ENCODE data around the gene PTPRN2.

The PTPRN2 gene

GRCh38 chr7:158138329-158138597 lies 449.4 kb downstream of the PTPRN2 start:
- H3K4me3 ChIP-seq (ENCODE audit: low read depth, low read length) = no peak overlapping the region
- TF ChIP-seq CTCF (IDR thresholded peaks at IDR 0.05; ENCODE audit: low read depth, low read length) (no peak), MAX (IDR thresholded peaks at IDR 0.05; ENCODE audit: low read depth, low read length) (no peak), MYC (IDR thresholded peaks at IDR 0.05; ENCODE audit: low read depth, low read length) (no peak), POLR2A (IDR thresholded peaks at IDR 0.05; ENCODE audit: extremely low read depth, insufficient read length) (no peak)
- no peak for DNase-seq (ENCODE audit: low read depth)

GRCh38 chr7:158137516-158138328 lies 449.9 kb downstream of the PTPRN2 start:
- no peak for DNase-seq (ENCODE audit: low read depth)
- H3K4me3 ChIP-seq (ENCODE audit: low read depth, low read length) = no peak overlapping the region
- TF ChIP-seq MYC (IDR thresholded peaks at IDR 0.05; ENCODE audit: low read depth, low read length) = no peak
- no peak for TF ChIP-seq CTCF (IDR thresholded peaks at IDR 0.05; ENCODE audit: low read depth, low read length)
- no peak for TF ChIP-seq POLR2A (IDR thresholded peaks at IDR 0.05; ENCODE audit: extremely low read depth, insufficient read length)
- TF ChIP-seq MAX (IDR thresholded peaks at IDR 0.05; ENCODE audit: low read depth, low read length) = no peak

GRCh38 chr7:158135931-158136330 lies 451.7 kb downstream of the PTPRN2 start:
- TF ChIP-seq POLR2A (IDR thresholded peaks at IDR 0.05; ENCODE audit: extremely low read depth, insufficient read length) = no peak
- TF ChIP-seq MYC (IDR thresholded peaks at IDR 0.05; ENCODE audit: low read depth, low read length) = no peak
- TF ChIP-seq MAX (IDR thresholded peaks at IDR 0.05; ENCODE audit: low read depth, low read length) = no peak
- TF ChIP-seq CTCF (IDR thresholded peaks at IDR 0.05; ENCODE audit: low read depth, low read length) = no peak
- H3K4me3 ChIP-seq (ENCODE audit: low read depth, low read length) = no peak overlapping the region
- DNase-seq (ENCODE audit: low read depth) = no peak

GRCh38 chr7:158134824-158135223 lies 452.8 kb downstream of the PTPRN2 start:
- TF ChIP-seq CTCF (IDR thresholded peaks at IDR 0.05; ENCODE audit: low read depth, low read length) (no peak), MYC (IDR thresholded peaks at IDR 0.05; ENCODE audit: low read depth, low read length) (no peak)
- H3K4me3 ChIP-seq (ENCODE audit: low read depth, low read length) = no peak overlapping the region
- no peak for DNase-seq (ENCODE audit: low read depth)

- TF ChIP-seq POLR2A (IDR thresholded peaks at IDR 0.05; ENCODE audit: extremely low read depth, insufficient read length) = no peak
- TF ChIP-seq MYC (IDR thresholded peaks at IDR 0.05; ENCODE audit: low read depth, low read length) = no peak
- TF ChIP-seq CTCF (IDR thresholded peaks at IDR 0.05; ENCODE audit: low read depth, low read length) = no peak
- TF ChIP-seq MAX (IDR thresholded peaks at IDR 0.05; ENCODE audit: low read depth, low read length) = no peak
- no peak for DNase-seq (ENCODE audit: low read depth)
- H3K4me3 ChIP-seq (ENCODE audit: low read depth, low read length) = no peak overlapping the region
Observed at GRCh38 chr7:158133515-158134271, 453.9 kb downstream of the PTPRN2 start.
